HL-60/S4 (cell line): Measurements from ENCODE around the gene SPATA3.

ENCODE experiments used
- in situ Hi-C: fragments of 300-500 bp; cut with MboI; formaldehyde crosslinking; loops from 2 replicates; pipeline ENCODE4 v1.14.3; 2022; ENCODE audit warnings: low sequenced_read_pairs

Gene SPATA3

DNA sequence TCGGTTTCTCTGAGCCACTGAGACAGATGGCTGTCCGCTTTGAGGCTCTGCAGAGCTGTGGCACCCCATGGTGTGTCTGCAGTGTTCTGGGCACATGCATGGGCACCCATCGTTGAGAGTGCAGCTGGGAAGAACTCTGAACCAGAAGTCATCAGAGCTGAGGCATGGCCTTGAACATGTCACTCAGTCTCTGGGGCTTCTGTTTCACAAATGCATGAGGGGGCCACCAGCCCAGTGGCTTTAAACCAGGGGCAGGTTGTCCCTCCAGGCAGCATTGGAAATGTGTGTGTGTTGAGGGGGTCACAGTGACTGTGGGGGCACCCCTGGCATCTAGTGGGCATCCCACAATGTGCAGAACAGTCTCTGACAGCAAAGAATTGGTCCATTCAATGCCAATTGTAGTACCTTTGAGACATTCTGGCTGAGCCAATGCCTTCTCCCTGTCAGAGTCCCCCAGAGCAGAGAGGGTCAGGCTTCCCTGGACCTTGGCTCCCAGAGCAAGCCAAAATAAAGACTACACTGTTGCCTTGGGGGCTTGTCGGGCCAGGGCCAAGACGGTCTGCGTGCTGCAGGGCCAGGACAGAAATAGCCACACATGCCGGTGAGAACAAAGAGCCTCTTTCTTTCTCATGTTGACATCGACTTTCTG is 51.5 kb downstream of the SPATA3 start:
- in situ Hi-C loops, result no loop called here

DNA sequence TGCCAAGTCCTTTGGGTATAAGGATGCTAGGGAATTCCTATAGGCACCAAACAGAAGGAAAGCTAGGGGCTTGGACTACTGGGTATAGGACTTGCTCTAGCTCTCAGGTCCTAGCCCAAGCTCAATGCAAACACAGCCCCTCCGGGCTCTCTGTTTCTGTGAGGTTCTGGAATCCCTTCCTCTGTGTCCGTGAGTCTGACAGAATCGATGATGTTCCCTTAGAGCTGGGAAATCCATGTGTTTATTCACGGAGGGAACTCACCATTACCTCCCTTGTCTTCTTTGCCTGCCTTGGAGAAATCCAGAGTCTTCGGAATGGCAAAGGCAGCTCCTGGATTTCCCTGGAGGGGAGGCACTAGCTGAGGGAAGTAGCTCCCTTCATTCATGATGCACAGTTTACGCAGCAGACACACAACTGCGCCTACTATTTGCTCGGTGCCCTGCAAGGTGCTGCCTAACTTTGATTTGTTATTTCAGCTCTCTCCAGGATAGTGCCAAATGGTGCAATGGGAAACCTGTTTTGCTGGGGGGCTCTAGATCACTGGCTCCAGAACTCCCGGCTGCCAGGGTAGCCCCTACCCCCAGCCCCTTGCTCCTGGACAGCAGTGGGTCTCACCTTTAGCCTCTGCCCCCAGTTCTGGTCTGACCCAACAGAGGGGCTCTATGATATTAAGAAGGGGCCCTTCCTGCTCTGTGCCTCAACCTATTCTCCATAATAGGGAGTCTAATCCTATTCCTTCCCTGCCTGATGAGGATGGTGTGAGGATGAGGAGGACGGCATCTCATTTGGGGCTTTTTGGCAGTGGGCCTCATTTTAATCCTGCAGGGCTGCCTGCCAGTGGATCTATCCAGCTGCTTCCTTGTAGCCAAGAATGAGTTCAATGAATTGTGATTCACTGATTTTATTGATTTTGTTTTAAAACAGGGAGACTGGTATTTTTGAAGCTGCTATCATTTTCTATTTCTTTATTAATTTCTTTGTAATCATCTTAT is 52.3 kb downstream of the SPATA3 start:
- in situ Hi-C loops, result no loop called here

DNA sequence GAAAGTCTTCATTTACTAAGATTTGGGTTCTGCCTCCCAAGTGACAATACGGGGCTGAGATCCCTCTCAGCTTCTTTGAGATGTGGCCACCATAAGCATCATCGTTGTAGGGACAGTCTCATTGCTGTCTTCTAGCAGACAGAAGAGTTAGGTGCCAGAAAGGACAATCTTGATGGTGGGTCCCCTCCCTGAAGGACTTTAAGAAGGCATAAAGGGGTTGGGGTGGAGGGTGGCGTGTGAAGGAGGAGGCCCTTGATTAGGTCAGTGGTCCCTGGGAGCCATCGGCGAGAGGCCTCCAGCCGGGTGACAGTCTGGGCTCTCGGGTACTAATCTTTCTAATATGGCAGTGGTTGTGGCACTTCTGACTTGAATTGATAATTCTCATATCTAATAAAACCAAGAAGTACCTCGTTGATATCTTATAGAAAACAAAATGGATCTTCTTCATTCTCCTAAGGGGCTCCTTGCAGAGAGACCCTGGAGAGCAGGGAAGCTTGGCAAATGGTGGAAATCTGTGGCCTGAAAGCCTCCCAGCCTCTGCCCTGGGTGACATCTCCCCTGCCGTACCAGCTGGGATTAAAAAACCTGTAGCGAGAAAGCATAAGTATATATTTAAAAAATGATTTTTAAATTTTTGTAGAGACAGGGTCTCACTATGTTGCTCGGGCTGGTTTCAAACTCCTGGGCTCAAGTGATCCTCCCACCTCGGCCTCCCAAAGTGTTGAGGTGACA is 53.5 kb downstream of the SPATA3 start:
- in situ Hi-C loops, result no loop called here

DNA sequence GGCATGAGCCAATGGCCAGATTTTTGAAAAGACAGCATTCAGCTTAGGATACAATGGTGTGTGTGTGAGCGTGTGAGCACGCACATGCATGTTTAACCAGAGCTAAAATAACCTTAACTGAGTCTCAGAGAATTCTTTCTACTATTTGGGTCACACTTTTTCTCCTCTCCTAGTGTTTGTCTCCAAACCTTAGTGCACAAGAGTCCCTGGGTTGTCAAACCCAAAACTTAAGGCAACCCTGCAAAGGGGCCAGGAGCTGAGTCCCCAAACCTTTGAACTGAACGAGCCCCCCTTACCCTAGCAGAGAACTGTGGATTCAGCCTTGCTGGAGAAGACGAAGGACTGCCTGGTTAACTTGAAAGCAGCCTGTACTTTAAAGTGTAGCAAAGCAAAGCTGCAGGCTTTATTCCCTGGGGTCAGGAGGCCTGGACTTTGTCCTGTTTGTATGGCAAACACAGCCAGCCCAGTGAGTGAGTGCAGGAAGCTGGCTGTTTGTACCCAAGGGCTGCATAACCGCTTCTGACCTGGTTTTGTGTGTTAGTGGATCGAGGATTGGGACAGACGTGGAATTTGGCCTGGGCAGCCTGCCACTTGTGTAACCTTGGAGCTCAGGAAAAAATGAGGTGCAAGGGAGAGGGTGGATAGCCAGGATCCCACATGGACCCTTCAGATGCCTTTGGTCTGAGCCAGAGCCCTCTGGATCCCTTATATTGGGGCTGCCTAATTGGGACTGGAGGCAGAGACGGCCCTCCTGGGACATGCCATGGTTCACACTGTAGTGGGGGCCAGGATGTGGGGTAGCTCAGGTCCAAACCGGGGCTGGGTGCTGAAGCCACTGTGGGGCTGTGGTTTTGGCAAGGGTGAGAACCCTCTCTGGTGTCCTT is 54.3 kb downstream of the SPATA3 start:
- in situ Hi-C loops, result no loop called here

DNA sequence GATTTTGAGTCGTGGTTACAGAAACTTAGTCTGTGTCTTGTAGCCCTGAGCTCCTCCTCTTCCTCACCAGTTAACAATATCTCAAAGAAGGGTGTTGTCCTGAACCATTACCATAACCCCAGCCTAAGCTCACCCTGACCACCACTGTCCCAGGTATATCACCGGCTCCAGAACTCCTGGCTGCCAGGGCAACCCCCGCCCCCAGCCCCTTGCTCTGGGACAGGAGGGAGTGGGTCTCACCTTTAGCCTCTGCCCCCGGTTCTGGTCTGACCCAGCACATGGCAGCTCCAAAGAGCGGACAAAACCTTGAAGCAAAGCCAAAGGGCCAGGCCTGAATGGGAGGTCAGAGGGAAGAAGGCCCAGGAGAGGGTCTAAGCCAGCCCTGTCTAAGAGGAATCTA is 55.2 kb downstream of the SPATA3 start:
- in situ Hi-C loops, result no loop called here

DNA sequence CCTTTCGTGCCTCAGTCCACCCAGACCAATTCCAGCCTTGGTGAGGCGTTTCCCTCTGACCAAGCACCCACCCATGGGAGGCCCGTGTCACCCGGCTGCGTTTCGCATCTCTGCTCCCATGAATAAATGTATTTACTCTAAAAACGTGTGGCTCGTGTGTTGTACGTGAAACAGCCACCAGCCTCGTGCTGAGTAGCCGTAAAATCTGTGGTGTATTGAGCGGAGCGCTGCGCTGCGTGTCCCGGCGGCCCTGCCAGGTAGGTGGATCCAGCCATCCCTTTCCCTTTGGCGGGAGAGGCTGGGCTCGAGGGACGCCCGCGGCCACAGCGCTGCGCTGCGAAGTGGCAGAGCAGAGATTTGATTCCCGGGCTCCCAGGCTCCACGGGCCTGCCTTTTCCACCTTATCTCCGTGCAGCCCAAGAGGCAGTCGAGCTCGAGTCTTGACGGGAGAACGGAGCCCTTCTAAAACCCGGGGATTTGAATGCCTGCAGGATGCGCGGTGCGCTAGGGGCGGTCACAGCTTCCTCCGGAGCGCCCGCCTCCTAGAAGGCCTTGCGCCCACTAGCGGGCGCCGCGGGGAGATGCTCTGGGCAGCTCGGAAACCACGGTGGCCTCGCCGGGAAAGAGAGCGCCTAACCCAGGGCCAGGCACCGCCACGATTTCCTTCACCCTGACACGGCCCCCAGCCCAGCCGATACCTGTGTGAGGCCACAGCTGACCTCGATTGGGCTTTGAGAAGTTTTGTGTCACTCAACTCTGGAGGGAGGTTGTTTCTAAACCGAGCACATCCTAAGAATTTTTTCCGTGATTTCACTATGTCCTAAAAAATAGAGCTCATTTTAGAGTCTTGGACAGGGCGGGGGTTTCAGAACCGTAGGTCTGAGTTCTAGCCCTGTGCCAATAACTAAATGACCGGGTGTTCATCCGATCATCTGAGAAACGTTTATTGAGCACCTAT is 56.9 kb downstream of the SPATA3 start:
- in situ Hi-C loops, result no loop called here

DNA sequence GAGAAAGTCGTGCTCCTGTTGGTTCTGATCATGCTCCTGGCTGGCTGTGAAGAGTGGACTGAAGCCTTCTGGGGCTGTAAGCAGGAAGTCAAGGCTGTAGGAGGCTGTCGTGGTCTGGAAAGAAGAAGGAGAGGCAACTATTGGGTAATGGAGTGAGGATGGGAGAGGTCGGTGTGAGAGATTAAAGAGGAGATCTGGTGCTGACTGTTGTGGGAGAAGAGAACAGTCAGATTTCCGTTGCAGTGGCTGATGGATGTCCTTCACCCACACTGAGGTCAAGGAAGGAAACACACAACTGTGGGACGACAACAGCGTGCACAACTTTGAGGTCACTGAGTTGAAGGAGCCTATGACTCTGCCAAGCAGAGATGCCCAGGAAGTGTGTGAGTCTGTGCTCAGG is 57.9 kb downstream of the SPATA3 start:
- in situ Hi-C loops, result no loop called here

DNA sequence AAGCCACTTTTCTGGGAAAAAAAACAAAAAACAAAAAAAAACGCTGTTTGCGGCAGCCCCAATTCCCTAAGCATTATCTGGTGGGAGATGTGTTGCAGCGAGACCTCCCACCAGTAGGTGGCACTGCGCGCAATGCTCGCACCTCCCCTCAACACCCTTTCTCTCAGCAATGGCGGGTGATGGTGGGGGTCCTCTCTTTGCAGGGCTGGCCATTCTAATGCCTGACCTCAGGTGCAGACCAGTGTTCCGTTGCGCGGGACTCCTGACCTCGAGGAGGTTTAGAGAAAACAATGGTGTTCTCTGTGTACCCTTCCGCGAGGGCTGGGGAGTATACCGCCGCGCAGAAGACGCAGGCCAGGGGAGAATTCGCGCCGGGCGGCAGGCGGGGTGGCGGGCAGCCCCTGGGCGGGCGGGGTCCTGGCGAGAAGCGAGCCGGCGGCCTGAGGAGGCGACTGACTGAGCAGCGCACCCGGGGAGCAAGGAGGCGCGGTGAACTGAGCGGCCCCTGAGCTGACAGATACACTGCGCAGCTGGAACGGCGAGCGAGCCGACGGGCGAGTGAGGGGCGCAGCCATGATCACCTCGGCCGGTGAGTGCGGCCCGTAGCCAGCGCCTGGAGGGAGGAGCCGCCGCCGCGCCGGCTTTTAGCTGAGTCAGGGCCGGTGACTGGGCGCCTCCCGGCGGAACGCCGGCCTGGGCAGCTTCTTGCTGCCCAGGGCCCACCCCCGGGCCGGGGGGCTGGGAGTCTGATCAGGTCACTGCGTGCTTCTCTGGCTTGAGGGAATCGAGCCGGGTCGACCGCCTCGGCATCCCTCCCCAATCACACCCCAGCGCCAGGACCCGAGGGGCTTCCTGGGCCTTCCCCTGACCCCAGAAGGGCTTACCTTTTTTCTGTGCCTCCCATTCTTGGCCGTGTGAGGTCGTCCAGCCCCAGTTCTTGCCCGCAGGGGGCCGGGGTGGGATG is 60.8 kb downstream of the SPATA3 start, which contains the start of gene PSMD1:
TSS of gene PSMD1 (plus strand) at position 415 of the 964 bp plus-strand sequence. CDS start at position 574, 159 bp downstream.
- in situ Hi-C loops, result no loop called here

DNA sequence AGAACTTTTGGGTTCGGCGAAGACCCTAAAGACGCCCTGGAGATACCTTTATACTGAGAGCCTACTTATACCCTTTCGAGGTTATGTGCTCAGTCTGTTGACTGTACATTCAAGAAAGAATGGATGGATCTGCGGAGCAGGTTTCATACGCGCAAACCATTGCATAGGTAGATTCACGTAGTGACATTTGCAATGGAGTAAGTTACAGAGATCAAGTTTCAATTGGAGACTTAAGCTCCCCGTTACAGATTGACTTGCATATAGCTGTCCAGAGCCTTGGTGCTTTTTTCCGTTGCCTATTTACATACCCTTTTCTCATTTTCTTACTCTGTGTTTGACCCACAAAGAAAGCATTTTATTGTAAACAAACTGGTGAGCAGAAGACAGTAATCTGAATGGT is 61.7 kb downstream of the SPATA3 start:
- in situ Hi-C loops, result no loop called here
